Kidney capillary endothelial cell (primary cell): Measurements from ENCODE around the gene REEP5.

ENCODE experiments used
- DNase-seq: peaks from one replicate; pipeline ENCODE4 v3.0.0-alpha.2; 2018; ENCODE audit warnings: low spot score

Gene REEP5

GRCh38 chr5:112844489-112844888 lies 77.5 kb downstream of the REEP5 start:
- DNase-seq, result no peak

DNA sequence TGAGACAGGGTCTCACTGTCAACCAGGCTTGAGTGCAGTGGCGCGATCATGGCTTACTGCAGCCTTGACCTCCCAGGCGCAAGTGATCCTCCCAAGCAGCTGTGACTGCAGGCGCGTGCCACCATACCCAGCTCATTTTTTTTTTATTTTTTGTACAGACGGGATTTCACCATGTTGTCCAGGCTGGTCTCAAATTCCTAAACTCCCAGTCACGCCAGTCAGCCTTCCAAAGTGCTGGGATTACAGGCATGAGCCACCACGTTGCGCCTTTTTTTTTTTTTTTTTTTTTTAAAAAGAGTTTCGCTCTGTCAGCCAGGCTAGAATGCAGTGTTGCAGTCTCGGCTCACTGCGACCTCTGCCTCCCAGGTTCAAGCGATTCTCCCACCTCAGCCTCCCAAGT lies 88.1 kb downstream of the REEP5 start:
- no peak for DNase-seq

DNA sequence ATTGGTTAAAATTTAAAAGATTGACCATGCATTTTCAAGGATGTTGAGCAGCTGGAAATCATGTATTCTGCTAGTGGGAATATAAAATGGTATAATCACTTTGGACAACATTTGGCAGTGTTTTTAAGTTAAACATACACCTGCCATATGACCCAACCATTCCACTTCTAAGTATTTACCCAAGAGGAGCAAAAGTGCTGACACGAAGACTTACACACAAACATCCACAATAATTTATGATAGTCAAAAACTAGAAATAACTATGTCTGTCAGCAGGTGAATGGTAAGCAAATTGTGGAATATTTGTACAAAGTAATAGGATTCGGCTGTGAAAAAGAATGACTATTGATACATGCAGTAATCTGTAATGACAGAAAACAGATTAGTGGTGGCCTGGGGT lies 91.6 kb downstream of the REEP5 start:
- no peak for DNase-seq
